Activated CD8-positive, alpha-beta memory T cell treated with anti-CD3 and anti-CD28 coated beads, Interleukin-2, amount 50 U/mL, for 24 hours (primary cell): ENCODE measurements around the gene MRPL39.
"Not testable (repeated sequence)": the region's sequence is repeated elsewhere in the genome, so short reads cannot be mapped to it uniquely, and the experiment has no call there.

ENCODE experiments used
- DNase-seq: peaks from one replicate; pipeline ENCODE4 v3.0.0-alpha.2; 2020; ENCODE audit errors: extremely low read depth

Gene MRPL39

GRCh38 chr21:25607151-25608043 is at the start of gene MRPL39:
TSS of gene MRPL39 (minus strand) at chr21:25607481. CDS start at chr21:25607475, 6 bp downstream.
- peak; percentile 75 for DNase-seq

GRCh38 chr21:25656412-25656811 is 49.1 kb upstream of the MRPL39 start:
- no peak for DNase-seq

- DNase-seq, result no peak
Observed at GRCh38 chr21:25649146-25649545, 41.9 kb upstream of the MRPL39 start.

GRCh38 chr21:25647647-25648046 is 40.4 kb upstream of the MRPL39 start:
- no peak for DNase-seq

GRCh38 chr21:25646474-25646873 is 39.2 kb upstream of the MRPL39 start:
- no peak for DNase-seq

- no peak for DNase-seq
Observed at GRCh38 chr21:25643486-25643885, 36.2 kb upstream of the MRPL39 start.

GRCh38 chr21:25640943-25641292 is 33.6 kb upstream of the MRPL39 start:
- DNase-seq, result no peak

GRCh38 chr21:25640202-25640942 is 33.1 kb upstream of the MRPL39 start:
- no peak for DNase-seq

GRCh38 chr21:25639551-25640201 is 32.4 kb upstream of the MRPL39 start:
- DNase-seq, result no peak

GRCh38 chr21:25638660-25639550 is 31.6 kb upstream of the MRPL39 start, which contains the start of gene JAM2:
TSS of gene JAM2 (plus strand) at chr21:25639258. CDS start at chr21:25639822, 564 bp downstream.
- DNase-seq, result no peak

- DNase-seq, result no peak
Observed at GRCh38 chr21:25637851-25638659, 30.8 kb upstream of the MRPL39 start.

GRCh38 chr21:25636727-25637126 is 29.4 kb upstream of the MRPL39 start:
- DNase-seq, result no peak

- no peak for DNase-seq
Observed at GRCh38 chr21:25635310-25635709, 28.0 kb upstream of the MRPL39 start.

GRCh38 chr21:25632296-25632695 is 25.0 kb upstream of the MRPL39 start:
- no peak for DNase-seq

- DNase-seq, result no peak
Observed at GRCh38 chr21:25626757-25627156, 19.5 kb upstream of the MRPL39 start.

GRCh38 chr21:25625776-25626555 is 18.7 kb upstream of the MRPL39 start:
- DNase-seq, result not testable (repeated sequence)

- no peak for DNase-seq
Observed at GRCh38 chr21:25625036-25625435, 17.8 kb upstream of the MRPL39 start.

- no peak for DNase-seq
Observed at GRCh38 chr21:25624511-25624910, 17.2 kb upstream of the MRPL39 start.

GRCh38 chr21:25619198-25619597 is 11.9 kb upstream of the MRPL39 start:
- no peak for DNase-seq

- DNase-seq, result no peak
Observed at GRCh38 chr21:25615880-25616279, 8.6 kb upstream of the MRPL39 start.
